MM.1S (cell line): ENCODE measurements around the gene VSIG10L2.

Experiments
- DNase-seq: peaks from one replicate; pipeline ENCODE4 v3.0.0-alpha.2; 2015
- H2AFZ ChIP-seq: fragments of 300-600 bp; sonication (generic); 2 replicates; pipeline ENCODE4 v1.6.0; 2016; ENCODE audit warnings: antibody characterized with exemption, low read length
- H3F3A ChIP-seq: fragments of 300-600 bp; sonication (generic); 2 replicates; pipeline ENCODE4 v1.6.1; 2016; ENCODE audit warnings: mild to moderate bottlenecking, antibody characterized with exemption, low read length, moderate library complexity, mixed read lengths; ENCODE audit not compliant: insufficient read depth
- H3K27ac ChIP-seq: fragments of 300-600 bp; sonication (generic); 2 replicates; pipeline ENCODE4 v1.5.1; 2016; ENCODE audit warnings: mild to moderate bottlenecking, low read length
- H3K27me3 ChIP-seq: fragments of 300-600 bp; sonication (generic); replicated peaks from 2 replicates; pipeline ENCODE4 v1.6.0; 2016; ENCODE audit warnings: low read length; ENCODE audit not compliant: insufficient read depth
- H3K36me3 ChIP-seq: fragments of 300-600 bp; sonication (generic); replicated peaks from 2 replicates; pipeline ENCODE4 v1.6.1; 2016; ENCODE audit warnings: mild to moderate bottlenecking, low read length, mixed read lengths; ENCODE audit not compliant: insufficient read depth
- H3K4me1 ChIP-seq: fragments of 300-600 bp; sonication (generic); 2 replicates; pipeline ENCODE4 v1.6.1; 2016; ENCODE audit warnings: low read length, mixed read lengths
- H3K4me2 ChIP-seq: fragments of 300-600 bp; sonication (generic); 2 replicates; pipeline ENCODE4 v1.6.0; 2016; ENCODE audit warnings: low read depth, low read length
- H3K4me3 ChIP-seq: fragments of 300-600 bp; sonication (generic); 2 replicates; pipeline ENCODE4 v1.5.1; 2016; ENCODE audit warnings: low read length, mixed read lengths
- H3K79me2 ChIP-seq: fragments of 300-600 bp; sonication (generic); 2 replicates; pipeline ENCODE4 v1.6.1; 2016; ENCODE audit warnings: mixed run types, low read length, mixed read lengths
- H3K9ac ChIP-seq: fragments of 300-600 bp; sonication (generic); 2 replicates; pipeline ENCODE4 v1.6.1; 2016; ENCODE audit warnings: low read length, mixed read lengths
- H3K9me2 ChIP-seq: fragments of 300-600 bp; sonication (generic); replicated peaks from 2 replicates; pipeline ENCODE4 v1.6.1; 2016; ENCODE audit warnings: mild to moderate bottlenecking, low read length, mixed read lengths; ENCODE audit not compliant: insufficient read depth
- H3K9me3 ChIP-seq: fragments of 300-600 bp; sonication (generic); replicated peaks from 2 replicates; pipeline ENCODE4 v1.6.1; 2016; ENCODE audit warnings: mild to moderate bottlenecking, low read length, mixed read lengths; ENCODE audit not compliant: insufficient read depth
- H4K20me1 ChIP-seq: fragments of 300-600 bp; sonication (generic); 2 replicates; pipeline ENCODE4 v1.6.1; 2016; ENCODE audit warnings: mild to moderate bottlenecking, low read length, moderate library complexity, mixed read lengths; ENCODE audit not compliant: insufficient read depth
- CTCF ChIP-seq: fragments of 300-600 bp; sonication (generic); IDR thresholded peaks from 2 replicates; pipeline ENCODE4 v1.5.1; 2016; ENCODE audit warnings: antibody characterized with exemption, low read length, mixed read lengths
- EZH2 ChIP-seq: fragments of 300-600 bp; sonication (generic); optimal IDR thresholded peaks from 2 replicates; pipeline ENCODE3; 2017; ENCODE audit warnings: low read depth, mild to moderate bottlenecking, antibody characterized with exemption, low read length, mixed read lengths
- EZH2phosphoT487 ChIP-seq: fragments of 300-600 bp; sonication (generic); IDR thresholded peaks from 2 replicates; pipeline ENCODE4 v1.6.1; 2018; ENCODE audit warnings: antibody characterized with exemption, low read length

VSIG10L2 gene

GRCh38 chr11:125992893-125993292 lies 47.0 kb downstream of the VSIG10L2 start:
- TF ChIP-seq CTCF = no peak
- TF ChIP-seq EZH2phosphoT487 = no peak
- no peak for TF ChIP-seq EZH2
- H3K27me3 ChIP-seq = no peaks in the 10 kb centered on the region
- H3K4me2 ChIP-seq = no peak overlapping the region

GRCh38 chr11:125994509-125994908 lies 48.7 kb downstream of the VSIG10L2 start:
- no peak overlapping the region for H3K9ac ChIP-seq
- H3F3A ChIP-seq = no peaks in the 10 kb centered on the region
- no peaks in the 10 kb centered on the region for H3K4me1 ChIP-seq
- TF ChIP-seq CTCF (no peak), EZH2phosphoT487 (no peak), EZH2 (no peak)
- H2AFZ ChIP-seq = no peak overlapping the region
- no peak overlapping the region for H3K27ac ChIP-seq
- no peaks in the 10 kb centered on the region for H3K27me3 ChIP-seq
- H3K4me2 ChIP-seq = no peak overlapping the region
- H3K36me3 ChIP-seq = no peaks in the 10 kb centered on the region
- no peaks in the 10 kb centered on the region for H3K79me2 ChIP-seq
- no peak overlapping the region for H3K4me3 ChIP-seq
- no peaks in the 10 kb centered on the region for H3K9me2 ChIP-seq
- no peaks in the 10 kb centered on the region for H4K20me1 ChIP-seq
- no peaks in the 10 kb centered on the region for H3K9me3 ChIP-seq
- no peak for DNase-seq

More at GRCh38 chr11:125992893-125993292, 47.0 kb downstream of the VSIG10L2 start:
- Histone ChIP-seq H4K20me1 (no peaks in the 10 kb centered on the region), H3K27ac (no peak overlapping the region), H3K9me3 (no peaks in the 10 kb centered on the region), H3K4me3 (no peak overlapping the region), H3K9ac (no peak overlapping the region), H3K4me1 (no peaks in the 10 kb centered on the region), H2AFZ (no peak overlapping the region), H3K9me2 (no peaks in the 10 kb centered on the region), H3F3A (no peaks in the 10 kb centered on the region), H3K36me3 (no peaks in the 10 kb centered on the region), H3K79me2 (no peaks in the 10 kb centered on the region)
- DNase-seq = no peak

- Histone ChIP-seq H3K4me2 (no peak overlapping the region), H3K79me2 (no peaks in the 10 kb centered on the region), H3K9me3 (no peaks in the 10 kb centered on the region), H3K9me2 (no peaks in the 10 kb centered on the region), H2AFZ (no peak overlapping the region), H3K4me3 (no peak overlapping the region), H3K9ac (no peak overlapping the region), H4K20me1 (no peaks in the 10 kb centered on the region), H3K27me3 (no peaks in the 10 kb centered on the region), H3F3A (no peaks in the 10 kb centered on the region), H3K4me1 (no peaks in the 10 kb centered on the region), H3K36me3 (no peaks in the 10 kb centered on the region), H3K27ac (no peak overlapping the region)
- no peak for DNase-seq
- TF ChIP-seq EZH2 = no peak
Measured at GRCh38 chr11:125995313-125995712, 49.5 kb downstream of the VSIG10L2 start.

GRCh38 chr11:125998267-125998666 lies 52.4 kb downstream of the VSIG10L2 start:
- Histone ChIP-seq H3K9ac (no peak overlapping the region), H3K4me2 (no peak overlapping the region), H3K4me3 (no peak overlapping the region), H4K20me1 (no peaks in the 10 kb centered on the region), H3K27ac (no peak overlapping the region), H3K27me3 (no peaks in the 10 kb centered on the region), H3K36me3 (no peaks in the 10 kb centered on the region), H3K9me3 (no peaks in the 10 kb centered on the region), H3K4me1 (no peaks in the 10 kb centered on the region), H3K79me2 (no peaks in the 10 kb centered on the region), H3F3A (no peaks in the 10 kb centered on the region), H3K9me2 (no peaks in the 10 kb centered on the region), H2AFZ (no peak overlapping the region)
- DNase-seq = no peak
- TF ChIP-seq EZH2 (no peak), EZH2phosphoT487 (no peak), CTCF (no peak)
